HG02759 (cell line): Measurements from ENCODE around the gene SLITRK4.

Source experiments
- ATAC-seq: cut with Tn5 transposase; IDR thresholded peaks from one replicate; pipeline ENCODE4 v1.9.1; 2021; ENCODE audit warnings: mild to moderate bottlenecking, moderate library complexity; ENCODE audit not compliant: unreplicated experiment

SLITRK4 gene, protein sequence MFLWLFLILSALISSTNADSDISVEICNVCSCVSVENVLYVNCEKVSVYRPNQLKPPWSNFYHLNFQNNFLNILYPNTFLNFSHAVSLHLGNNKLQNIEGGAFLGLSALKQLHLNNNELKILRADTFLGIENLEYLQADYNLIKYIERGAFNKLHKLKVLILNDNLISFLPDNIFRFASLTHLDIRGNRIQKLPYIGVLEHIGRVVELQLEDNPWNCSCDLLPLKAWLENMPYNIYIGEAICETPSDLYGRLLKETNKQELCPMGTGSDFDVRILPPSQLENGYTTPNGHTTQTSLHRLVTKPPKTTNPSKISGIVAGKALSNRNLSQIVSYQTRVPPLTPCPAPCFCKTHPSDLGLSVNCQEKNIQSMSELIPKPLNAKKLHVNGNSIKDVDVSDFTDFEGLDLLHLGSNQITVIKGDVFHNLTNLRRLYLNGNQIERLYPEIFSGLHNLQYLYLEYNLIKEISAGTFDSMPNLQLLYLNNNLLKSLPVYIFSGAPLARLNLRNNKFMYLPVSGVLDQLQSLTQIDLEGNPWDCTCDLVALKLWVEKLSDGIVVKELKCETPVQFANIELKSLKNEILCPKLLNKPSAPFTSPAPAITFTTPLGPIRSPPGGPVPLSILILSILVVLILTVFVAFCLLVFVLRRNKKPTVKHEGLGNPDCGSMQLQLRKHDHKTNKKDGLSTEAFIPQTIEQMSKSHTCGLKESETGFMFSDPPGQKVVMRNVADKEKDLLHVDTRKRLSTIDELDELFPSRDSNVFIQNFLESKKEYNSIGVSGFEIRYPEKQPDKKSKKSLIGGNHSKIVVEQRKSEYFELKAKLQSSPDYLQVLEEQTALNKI

GRCh38 chrX:143635915-143636314 lies at the start of gene SLITRK4:
Gene SLITRK4 (minus strand): TSS chrX:143636101. CDS start chrX:143631108, 4,993 bp downstream.
- no peak for ATAC-seq

DNA sequence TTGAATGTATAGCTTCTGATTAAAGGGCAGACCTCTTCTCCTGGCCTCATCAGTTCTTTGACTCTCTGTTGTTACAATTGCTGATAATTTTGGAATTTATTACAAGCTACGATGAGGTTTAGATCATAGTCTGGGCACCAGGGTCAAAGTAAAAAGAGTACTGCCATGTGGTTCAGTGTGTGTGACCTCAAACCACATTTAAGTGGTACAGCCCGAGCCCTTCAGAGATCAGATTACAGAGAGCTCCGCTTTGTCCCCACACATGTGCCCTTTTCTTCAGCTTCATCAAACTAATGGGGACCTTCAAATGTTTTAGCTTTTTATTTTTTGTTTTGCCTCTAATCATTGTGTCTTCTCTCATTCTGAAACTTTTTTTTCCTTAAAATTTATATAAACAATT lies 47.6 kb upstream of the SLITRK4 start:
- no peak for ATAC-seq

DNA sequence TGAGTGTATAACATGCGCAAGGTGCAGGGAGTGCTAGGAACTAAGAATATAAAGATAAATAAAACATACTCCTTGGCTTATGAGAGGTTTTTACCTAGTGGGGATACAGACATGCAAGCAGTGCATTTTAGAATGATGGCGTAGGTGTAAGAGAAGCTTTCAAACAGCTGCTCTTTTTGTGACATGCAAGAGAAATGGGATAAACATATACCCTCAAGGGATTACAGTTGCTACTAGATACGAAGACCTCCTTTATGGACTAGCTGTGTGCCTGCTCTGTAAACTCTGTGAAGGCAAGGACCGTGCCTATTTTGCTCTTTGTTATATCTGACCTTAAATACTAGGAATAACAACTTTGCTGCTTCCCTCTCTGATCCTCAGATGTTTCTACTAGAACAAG lies 39.0 kb upstream of the SLITRK4 start:
- no peak for ATAC-seq

DNA sequence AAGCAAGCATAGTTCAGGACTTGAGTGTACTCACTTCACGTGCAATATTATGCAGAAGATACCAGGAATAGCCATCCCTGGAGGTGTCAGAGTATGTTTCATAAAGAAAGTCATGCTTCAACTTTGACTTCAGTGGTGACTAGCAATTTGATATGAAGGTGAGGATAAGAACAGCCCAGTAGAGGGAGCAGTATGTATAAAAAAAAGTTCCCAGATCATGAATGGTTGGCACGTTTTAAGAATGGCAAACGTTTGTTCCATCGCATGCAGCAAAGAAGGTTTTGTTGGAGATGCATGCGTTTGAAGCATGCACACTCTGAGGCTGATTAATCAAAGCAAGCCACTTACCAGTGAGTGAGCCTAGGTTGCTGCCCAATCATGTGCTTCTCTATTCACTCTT lies 33.5 kb upstream of the SLITRK4 start:
- ATAC-seq, result no peak

- ATAC-seq, result no peak
These were observed 28.4 kb upstream of the SLITRK4 start for GRCh38 chrX:143664302-143664701.

- ATAC-seq, result no peak
These were observed 27.9 kb upstream of the SLITRK4 start for GRCh38 chrX:143663755-143664154.

GRCh38 chrX:143661286-143661685 lies 25.4 kb upstream of the SLITRK4 start:
- ATAC-seq, result no peak

- peak; percentile 56 for ATAC-seq
These were observed 12.8 kb upstream of the SLITRK4 start for GRCh38 chrX:143648705-143649104.

DNA sequence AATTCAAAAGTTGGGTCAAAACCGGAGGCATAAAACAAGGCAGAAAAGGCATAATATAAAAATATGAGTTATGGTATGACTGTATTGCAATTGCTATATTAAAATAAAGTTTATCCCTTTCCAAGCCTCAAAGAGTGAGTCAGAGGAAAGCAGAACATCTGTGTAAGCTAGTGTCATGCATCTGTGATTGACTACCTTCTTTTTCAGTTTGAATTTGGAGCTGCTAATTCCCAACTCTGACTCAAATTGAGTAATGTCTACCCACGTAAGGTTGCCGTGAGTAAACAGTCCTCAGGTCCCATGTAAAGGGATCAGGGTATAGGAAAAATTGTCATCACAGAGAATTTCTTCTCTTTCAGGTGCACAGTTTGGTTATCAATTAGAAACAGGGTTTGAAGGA lies 6.5 kb upstream of the SLITRK4 start:
- ATAC-seq, result no peak

DNA sequence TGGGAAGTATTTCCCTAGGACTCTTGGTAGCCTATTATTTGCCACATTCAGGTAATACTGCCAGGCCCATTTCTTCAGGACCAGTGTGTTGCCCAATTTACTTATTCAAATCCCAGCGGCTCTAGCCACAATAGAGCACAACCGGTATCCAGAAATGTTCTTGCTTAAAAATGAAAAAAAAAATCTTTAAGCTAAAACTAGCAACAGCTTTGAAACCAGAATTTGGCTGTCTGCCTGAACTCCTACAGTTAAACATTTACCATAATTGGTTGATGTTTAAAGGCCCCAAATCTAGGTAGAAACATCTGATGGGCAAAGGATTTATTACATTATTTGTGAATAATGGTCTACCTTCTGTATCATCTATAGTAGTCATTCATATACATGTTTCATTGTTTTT lies 930 bp upstream of the SLITRK4 start:
- no peak for ATAC-seq

- no peak for ATAC-seq
These were observed 1.0 kb downstream of the SLITRK4 start for GRCh38 chrX:143634663-143635455.

- no peak for ATAC-seq
These were observed 1.6 kb downstream of the SLITRK4 start for GRCh38 chrX:143634309-143634662.

- no peak for ATAC-seq
These were observed 2.2 kb downstream of the SLITRK4 start for GRCh38 chrX:143633461-143634308.

DNA sequence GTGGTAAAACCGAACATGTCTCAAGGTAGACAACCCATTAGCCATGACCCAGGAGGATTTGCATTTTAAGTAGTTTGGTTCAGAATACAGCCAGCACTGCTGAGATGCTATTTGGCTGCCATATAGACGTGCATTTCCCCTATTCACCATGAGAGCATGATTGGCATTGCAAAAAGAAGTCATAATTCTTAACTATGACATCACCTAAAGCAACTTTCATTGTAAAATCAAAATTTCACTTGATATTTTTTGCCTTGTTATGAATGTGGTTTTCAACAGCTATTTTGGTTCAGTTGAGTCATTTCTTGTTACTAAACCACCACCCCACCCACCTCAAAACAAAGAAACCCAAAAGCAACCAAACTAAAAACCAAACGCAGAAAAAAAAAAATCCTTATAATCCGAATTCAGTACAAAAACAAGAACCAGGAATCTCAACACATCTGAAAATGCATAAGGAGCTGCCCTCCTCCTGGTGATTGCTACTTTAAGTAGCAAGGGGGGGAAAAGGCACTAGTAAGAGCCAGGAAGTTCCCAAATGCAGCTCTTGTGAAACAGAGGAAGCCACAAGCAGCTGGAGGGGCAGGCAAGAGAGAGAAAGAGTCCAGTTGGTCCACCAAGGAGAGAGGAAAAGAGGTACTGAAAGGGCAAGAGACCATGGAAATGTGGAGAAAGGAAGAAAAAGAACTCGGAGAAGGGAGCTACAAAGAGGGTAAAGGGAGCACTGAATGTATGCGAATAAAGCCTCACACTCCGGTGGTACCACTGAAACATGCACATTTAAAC lies 3.1 kb downstream of the SLITRK4 start:
- ATAC-seq, result no peak

DNA sequence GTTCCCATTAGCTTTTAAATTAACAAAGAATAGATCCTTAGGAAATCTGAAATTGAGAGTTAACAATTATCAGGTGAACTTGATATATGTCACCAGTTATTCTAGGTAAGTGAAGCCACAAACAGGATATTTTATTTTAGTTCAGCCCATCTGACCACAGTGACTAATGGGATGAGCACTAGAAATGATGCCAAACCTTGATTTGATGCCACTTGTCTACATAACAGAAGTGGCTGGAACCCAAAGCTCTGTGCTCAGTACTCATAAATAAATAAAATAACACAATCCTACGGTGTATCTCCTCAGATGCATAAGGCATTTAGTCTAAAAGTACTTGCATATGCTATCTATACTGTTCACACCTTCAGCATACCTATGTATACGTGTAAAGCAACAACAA lies 12.2 kb downstream of the SLITRK4 start:
- ATAC-seq, result no peak

DNA sequence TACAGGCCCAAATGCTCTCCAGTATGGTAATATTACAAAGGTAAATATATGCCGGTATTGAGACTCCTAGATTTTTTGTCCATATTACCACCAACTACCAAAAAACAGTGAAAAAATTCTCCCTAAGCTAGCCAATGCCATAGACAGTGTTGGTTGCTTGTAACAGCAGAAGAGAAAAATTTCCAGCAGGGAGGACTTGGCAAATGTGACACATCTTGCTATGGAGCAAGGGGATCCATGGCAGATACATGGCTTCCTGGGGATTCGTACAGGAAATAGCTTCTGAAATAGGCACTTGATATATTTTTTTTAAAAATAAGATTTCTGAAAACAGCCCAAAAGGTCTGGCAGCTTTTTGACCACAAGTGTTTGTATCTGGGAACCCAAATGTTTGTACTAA lies 14.6 kb downstream of the SLITRK4 start:
- no peak for ATAC-seq

GRCh38 chrX:143615851-143616250 lies 20.1 kb downstream of the SLITRK4 start:
- no peak for ATAC-seq

- no peak for ATAC-seq
These were observed 34.1 kb downstream of the SLITRK4 start for GRCh38 chrX:143601809-143602208.

- no peak for ATAC-seq
These were observed 54.7 kb downstream of the SLITRK4 start for GRCh38 chrX:143581240-143581639.

DNA sequence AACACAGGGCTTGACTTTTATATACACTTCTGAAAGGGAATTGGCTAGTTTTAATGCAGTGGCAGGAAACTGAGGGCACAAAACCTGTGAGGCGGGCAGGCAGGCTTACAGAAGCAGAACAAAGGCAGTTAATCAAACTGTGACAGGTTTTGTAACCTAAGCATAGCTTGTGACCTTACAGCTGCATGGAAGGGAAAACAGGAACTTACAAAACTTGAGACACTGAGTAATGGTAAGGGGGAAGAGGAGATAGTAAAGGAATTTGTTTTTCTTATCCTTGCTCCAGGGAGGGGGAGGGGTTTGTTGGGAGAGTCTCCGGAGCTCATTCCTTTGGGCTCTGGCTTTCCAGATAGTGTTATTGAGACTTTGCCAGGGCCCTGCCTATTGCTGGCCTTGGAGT lies 55.6 kb downstream of the SLITRK4 start:
- ATAC-seq, result no peak
